HG02943 (cell line): ENCODE measurements around the gene HOPX.
"Not testable (repeated sequence)": the region's sequence is repeated elsewhere in the genome, so short reads cannot be mapped to it uniquely, and the experiment has no call there.

Experiments
- ATAC-seq: cut with Tn5 transposase; IDR thresholded peaks from one replicate; pipeline ENCODE4 v1.9.1; 2021; ENCODE audit warnings: mild to moderate bottlenecking, low read depth, moderate library complexity; ENCODE audit not compliant: unreplicated experiment

HOPX gene

DNA sequence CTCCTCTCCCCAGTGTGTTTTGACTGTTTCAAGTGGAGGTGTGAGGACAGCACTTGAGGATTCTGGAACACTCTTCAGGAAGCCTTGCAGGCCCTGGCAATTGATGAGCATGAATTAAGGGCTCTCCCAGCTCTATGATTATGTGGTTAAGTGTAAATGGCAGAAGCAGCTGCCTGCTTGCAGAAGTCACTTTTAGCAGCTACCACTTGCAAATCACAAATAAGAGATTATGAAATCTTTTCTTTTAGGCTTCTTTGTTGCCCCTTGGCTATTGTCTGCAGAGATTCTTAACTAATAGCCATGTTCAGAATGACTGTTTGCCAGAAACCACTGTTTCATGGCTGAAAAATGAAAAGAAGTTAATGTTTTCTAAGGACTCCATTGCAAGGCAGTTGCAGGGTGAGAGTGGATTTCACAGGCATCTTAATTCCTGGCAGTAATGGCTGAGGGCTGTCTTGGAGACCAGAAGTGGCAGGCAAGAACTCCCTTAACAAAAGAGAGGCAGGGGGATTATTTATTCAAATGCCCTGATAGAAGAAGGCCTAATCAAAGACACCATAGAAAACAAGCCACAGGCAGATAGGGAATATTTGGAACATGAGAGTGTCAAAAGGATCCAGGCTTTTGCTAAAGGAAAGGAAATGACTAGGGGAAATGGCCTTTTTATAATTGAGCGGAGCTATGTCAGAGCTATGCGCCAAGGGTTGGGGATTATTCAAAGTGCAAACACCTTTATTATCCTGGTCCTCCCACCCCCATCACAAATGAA is 8.3 kb upstream of the HOPX start:
- ATAC-seq, result no peak

DNA sequence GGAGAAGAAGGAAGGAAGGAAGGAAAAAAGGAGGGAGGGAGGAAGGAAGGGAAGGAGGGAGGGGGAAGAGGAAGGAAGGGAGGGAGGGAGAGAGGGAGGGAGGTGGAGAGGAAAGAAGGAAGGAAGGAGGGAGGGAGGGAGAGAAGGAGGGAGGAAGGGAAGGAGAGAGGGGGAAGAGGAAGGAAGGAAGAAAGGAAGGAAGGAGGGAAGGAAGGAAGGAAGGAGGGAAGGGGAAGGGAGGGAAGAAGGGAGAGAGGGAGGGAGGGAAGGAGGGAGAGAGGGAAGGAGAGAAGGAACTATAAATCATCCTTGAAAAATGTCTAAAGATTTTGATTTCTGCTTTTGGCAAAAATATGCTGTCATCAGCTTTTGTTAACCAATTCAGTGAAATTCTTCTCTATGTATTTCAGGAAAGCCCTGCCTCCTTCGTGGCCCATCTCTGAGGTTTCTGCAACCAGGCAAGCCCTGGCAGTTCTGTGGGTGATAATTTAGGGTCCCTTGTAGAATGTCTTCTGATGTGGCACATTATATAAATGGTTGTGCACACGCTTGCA is 7.1 kb upstream of the HOPX start:
- no peak for ATAC-seq

DNA sequence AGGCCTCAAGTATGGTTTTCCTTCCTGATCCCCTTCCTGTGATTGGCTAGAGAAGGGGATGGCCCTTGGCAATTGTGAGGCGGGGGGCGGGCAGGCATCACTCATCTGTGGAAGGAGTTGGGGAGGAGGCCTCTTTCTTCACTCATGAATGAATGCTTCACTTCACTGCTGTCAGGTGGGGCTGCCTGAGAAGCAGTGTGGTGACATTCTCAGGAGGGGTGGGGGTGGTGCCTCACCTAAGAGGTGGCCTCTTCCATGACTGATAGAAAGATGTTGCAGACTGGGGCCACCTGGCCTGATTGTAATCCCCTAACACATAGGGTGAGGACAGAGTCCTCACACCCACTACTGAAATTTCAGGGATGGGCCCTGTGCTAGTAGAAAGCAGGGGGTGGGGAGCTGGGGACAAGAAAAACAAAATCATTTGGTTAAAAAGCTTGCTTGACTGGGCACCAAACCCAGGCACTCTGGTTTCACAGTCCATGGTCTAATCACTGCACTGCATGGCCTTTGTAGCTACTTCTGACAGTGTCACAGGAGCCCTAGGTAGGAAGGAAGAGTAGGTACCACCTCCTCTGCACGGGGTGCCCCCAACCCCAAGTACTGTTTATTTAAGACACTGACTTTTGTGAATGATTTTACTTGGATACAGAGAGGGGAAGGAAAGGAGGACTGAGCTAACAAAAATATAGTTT is 5.6 kb upstream of the HOPX start:
- no peak for ATAC-seq

DNA sequence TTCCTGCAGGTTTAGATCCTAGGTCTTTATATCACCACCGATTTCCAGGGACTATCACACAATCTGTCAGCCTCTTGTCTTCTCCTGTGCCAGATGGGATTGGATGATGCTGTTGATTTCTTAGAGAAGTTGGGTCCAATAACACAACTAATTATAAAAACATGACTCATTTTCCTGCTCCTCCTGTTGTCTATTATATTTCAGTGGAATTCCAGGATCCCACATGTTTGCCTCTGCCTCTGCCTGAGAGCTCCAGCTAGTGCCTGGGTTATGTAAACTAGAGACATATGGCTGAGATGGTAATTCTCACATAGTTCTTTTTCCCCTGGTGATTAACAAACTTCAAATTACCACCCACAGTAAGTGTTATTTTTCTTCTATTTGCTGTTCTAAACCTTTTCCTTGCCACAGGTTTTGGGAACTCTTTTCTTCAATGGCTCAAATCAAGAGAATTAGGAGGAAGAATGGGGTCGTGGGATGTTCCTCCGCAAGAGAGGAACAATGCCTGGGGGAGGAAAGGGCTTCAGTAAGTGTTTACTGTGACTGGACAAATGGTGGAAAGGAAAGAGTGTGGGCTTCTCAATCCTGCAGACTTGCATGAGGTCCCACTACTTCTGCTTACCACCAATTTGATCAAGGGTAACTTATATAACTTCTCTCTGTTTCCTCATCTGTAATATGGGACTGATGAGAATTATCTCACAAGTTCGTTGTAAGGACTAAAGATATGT is 3.4 kb upstream of the HOPX start:
- no peak for ATAC-seq

DNA sequence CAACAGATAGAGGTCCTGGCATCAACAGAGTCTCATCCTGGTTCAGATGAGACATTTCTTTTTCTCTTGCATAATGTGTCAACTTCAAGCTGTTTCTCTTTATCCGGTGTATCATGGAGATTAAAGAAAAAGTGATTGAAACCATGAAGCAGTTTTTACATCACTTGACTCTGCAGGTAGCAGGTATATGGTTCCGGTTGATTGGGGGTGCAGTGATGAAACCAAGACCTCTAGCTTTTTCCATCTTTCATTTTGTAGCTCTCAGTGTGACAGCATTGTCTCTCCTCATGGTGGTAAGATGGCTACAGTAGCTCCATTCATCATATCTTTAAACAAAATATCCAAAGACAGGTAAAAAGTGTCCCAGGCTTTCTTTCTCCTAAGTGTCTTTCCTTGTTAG is 2.4 kb upstream of the HOPX start:
- no peak for ATAC-seq

DNA sequence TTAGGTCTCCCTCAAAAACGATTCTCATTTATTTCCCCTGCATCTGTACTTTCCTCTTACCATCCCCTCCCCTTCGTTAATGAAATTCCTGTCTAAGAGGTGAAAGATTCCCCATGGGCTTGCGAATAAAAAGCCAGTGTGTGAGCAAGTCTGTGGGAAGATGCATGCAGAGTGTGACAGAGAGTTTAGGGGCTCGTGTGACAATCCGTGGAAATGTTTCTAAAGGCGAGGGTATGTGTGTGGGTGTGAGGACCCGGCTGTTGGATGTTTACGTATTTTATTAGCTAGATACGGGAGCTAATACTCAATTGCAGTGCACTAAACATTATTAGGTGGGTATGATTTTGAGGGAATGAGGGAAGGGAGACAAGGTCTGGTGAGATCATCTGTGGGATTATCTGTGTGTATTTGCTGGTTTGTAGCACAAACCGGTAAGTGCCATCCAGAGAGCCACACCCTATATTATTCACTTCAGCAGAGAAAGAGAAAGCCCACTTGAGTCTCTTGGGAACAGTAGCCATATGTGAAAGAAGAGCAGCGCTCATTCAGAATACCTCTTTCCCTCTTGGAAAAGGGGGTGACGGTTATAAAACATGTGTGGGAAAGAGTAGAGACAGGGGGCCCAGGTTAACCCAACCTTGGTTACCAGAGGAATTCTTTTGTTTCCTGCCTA is 893 bp upstream of the HOPX start:
- ATAC-seq, result no peak

DNA sequence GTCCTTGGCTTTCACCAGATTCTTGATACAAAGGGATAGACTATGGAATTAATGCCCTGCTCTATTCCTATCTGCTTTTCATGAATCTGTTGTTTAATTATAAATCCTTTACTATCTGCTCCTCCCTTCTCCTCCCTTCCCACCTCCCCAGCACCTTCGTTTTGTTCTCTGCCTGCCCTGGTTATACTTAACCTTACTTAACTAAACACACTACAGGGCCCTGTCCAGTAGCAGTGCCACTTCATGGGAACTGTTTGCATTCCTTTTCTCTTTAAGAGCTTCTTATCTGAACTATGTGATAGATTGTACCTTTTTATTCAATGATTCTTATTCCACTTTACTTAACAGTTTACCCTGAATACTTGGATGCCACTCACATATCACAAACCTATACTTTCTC is 830 bp downstream of the HOPX start:
- no peak for ATAC-seq

DNA sequence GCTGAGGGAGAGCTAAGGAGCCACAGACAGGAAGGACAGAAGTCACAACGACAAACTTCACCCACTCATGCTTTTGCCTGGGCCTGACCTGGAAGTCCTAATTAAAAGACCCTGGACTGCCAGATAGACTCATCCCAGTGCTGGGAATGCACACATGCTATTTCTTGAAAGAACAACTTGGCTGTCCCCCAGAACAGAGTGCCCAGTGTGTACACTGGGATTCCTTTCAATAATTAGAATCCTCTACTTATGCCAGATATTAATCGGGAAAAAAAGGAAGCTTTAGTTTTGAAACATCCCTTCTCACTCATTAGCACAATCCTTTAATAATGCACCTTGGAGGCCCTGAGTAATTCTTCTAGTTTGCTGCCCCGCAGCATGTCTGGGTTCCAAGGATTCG is 3.4 kb downstream of the HOPX start:
- no peak for ATAC-seq

DNA sequence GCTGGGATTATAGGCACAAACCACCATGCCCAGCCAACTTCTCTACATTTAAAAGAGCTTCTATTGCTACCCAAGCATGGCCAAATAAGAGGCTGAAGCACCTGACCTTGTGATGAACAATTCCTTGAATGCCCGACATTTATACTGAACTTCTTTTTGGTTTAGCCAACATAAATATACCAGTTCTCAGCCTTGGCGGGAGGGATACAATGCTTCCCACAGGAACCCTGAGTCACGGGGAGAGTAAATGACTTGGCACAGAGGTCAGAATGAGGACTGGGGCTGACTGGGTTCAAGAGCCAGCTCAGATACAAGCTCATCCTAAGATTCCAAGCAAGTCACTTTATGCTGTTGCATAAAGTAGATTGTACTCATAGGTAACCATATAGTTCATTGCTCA is 6.1 kb downstream of the HOPX start:
- no peak for ATAC-seq

DNA sequence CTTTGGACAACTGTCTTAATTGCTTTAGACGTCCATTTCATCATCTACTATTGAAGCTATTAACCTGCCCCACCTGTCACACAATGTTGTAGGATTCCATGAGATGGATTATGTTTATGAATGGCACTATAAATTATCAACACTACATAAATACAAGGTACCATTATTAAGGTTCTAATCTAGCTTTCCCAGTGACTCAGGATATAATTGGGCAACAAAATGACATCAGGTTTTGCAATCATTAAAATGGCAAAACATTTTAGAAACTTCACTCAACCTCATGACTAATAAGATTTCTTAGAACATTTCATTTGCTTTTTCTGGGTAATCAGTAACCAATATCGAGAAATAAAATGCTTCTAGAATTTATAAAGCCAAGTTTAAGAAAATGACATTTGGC is 9.2 kb downstream of the HOPX start:
- no peak for ATAC-seq

DNA sequence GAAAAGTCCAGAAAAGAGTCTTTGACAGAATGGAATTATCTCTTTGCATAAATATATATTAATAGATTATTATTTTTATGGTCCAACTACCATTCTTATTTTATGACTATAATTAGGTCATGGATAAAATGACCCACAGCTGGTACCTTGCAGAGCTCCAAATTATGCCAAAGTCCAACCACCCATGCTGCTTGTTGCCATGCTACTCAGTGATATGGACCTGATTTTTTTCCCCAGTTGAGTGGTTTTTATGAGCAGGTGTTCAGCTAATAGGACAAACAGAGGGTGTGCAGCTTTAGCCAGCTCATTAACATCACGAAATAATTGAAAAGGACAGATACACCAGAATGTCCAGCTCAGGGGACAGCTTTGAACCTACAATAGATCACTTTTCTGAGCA is 9.7 kb downstream of the HOPX start:
- ATAC-seq, result no peak

DNA sequence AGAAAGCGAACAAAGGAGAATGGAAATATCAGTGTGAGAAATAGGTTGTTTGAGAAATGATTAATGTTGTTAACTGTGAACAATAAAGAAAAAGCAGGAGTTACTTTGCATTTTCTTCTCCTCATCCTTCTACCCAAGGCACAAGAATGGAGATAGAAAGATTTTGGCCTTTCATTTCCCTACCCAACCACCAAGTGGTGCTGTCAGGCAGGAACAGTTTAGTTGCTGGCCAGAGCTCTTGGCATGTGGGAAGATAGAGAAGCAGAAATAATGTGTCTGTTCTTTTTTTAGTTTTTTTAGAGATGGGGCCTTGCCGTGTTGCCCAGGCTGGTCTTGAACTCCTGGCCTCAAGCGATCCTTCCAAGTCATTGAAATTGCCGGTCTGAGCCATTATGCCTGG is 12.8 kb downstream of the HOPX start:
- ATAC-seq, result no peak

DNA sequence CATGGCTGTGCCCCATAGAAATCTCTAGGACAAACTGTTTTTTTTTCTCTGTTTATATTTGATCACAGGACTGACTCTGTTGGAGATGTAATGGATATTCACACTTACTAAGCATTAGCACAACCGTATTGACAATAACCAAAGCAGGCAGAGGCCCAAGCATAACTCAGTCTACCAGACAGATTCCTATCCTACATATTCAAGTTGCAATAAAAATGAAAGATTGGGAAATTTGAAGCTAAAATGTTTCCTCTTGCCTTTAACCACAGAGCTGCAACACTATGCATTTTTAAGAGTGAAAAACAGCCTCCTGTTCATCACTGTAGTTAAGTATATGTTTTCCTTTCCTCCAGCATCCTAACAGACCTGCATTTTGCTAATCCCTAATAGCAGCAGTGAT is 13.7 kb downstream of the HOPX start:
- not testable (repeated sequence) for ATAC-seq

DNA sequence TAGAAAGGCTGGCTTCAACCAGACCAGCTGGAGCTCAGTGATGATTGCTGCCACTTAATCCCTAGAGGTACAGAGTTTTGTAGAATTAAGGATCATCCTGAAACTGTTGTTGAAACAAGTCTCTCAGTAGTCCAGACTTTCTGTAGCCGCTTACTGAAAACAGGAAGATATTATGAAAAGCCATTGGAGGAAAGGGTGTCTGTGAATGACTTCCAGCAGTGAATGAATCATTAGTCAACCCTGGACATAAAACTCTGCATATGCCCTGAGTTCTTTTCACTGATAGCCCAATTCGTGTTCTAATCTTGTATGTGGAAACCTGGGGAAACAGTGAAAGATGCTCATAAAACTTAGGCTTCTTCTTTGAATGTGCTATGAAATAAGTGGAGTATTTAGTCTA is 14.8 kb downstream of the HOPX start:
- no peak for ATAC-seq

DNA sequence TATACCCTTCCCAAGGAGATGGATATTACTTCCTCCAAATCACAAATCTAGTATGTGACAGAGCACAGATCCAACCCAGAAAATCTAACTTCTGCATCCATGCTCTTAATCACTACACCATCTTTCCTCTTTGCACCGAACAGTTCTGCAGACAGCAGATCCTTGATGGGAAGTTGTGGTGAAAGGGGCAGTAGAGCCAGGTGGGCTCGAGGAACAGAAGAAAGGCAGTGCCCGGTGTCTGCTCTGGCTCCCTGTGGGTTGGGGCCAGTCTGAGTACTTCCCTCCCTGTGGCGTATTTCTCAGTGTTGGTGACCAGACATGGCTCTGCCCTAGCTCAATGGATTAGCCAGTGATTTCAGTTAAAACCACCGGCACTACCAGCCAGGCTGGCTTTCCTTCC is 15.3 kb downstream of the HOPX start:
- no peak for ATAC-seq

DNA sequence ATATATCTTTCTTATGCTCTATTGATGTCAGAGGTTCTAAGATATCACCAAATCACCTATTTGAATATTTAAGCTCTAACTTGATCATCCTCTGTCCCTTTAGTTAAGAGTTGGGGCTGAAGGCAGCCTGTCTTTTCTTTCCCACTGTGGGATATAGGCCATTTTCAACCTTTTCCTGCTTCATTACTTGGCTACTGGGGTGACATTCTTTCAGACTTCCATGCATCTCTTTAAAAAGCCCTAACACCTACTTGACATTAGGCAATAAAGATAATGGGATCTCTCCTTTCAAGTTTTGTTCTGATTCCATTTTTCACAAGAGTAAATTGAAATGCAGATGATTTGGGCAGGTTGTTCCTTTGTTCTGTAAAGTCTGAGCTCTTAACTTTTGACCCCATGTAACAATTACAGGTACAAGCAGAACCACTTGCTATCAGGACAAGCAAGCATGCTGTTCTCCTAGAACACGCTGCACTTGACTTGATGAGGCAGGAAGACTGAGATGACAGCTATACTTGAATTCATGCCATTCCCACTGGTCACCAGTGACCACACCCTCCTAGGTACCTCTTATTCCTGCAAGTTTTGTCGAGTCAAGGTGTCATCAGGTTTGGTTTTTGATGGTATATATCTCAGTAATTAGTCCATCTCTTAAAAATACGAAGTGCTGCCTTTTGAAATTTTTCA is 18.2 kb downstream of the HOPX start:
- no peak for ATAC-seq

DNA sequence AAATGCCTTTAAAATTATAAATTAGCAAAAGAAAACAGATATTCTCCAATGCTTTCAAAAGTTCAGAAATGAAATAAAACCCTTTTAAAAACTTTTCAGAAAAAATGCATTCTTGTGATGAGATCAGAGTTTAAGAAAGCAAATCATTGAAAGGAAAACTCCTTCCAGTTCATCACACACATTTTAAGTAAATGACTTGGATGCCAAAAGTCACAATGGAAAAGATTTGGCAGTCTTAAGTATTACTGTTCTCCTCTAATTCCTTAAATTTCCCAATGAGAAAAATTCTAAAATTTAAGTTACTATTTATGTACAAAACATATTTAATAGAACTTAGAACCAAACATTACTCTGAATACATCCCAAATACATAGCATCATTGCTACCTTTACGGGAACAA is 21.1 kb downstream of the HOPX start:
- no peak for ATAC-seq

DNA sequence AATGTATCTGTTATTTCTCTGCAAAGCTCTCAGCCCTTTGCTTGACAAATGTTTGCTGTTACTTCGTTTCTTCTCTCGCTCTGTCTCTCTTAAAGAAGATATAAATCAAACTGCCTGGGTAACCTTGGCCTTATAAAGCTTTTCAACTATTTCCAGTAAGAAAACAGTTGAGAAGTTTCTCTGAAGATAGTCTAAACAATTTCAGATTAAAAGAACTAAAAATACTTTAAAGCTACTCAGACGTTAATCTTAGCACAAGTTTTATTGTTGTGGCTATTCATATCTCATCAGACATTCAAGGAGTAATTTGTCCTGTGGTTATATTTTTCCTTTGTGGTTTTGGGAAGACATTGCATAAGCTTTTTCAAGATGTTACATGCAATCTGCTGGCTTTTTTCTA is 22.6 kb downstream of the HOPX start:
- no peak for ATAC-seq

DNA sequence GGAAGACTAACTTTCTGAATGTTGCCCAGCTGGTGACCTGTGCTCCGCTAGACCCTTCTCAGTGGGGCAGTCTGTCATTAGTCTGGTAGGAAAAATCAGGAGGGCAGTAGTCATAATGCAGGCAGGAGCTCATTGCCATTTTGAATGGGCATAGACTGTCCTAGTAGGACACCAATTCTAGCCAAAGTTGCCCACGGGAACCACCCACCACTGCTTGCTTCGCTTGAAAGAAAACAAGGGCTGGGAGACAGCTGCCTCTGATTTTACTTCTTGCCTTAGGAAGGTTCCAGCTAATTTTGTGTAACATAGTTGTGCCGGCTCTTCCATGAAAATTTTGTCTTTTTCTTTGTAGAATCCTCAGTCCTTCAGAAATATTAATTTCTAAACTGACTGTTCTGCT is 23.3 kb downstream of the HOPX start:
- no peak for ATAC-seq

DNA sequence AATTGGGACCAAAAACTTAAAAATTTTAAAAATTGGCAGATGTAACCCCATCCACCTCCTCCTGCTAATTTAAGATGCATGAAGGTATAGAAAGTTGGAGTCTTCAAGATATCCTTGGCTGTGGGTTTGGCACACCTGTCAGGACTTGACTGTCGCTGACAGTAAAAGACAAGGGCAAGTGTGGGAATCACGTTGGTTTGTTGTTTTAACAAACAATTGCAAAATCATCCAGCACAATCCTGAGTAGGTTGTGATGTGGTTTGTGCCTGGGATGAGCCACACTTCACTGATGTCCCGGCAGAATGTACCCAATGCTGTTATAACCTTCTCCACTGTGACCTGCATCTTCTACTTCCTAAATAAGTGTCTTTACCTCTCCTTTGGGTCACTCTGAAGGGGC is 24.0 kb downstream of the HOPX start:
- ATAC-seq, result no peak

DNA sequence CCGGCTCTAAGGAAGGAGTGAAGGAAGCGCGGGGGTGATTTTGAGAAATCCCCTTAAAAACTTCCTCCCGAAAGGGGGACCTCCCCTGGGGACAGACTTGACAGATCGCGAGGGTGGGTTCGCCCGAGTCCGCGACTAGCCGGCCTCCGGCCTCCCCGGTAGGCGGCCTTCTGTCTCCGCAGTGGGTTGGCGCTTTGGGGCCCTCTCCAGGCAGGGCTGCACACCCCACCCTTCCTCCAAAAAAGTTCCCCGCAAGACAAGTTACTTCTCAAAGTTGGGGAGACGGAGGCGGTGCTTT is 24.8 kb downstream of the HOPX start:
- no peak for ATAC-seq
